ENCODE data around the gene SLC16A2. TPM values are rescaled to one million over a fixed set of nuclear protein-coding genes. Genes with fewer than 3 reads are reported as not detected.

Gene SLC16A2
- total RNA-seq, 1 donor from 2014 or later: 21.3 TPM

DNA sequence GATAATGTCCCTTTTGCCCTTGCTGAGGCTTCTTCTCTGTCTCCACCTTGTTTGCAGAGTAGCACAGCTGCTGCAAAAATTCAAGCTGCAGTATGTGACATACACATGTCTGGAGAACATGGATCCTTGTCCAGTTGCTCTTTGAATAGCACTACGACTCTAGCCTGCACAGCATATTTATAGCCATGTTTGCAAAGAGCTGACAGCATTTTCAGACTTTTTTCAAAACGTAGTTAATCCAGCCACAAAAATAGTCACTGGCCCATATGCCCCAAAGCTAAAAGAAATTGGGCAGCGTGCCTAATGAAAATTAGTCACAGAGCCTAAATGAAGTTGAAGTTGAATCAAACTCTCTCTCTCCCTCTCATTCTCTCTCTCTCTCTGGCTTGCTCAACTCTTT lies 17.5 kb downstream of the SLC16A2 start:
- DNase-seq (ENCODE audit: extremely low spot score, unreplicated experiment): no peak
- no peaks in the 10 kb centered on the region for H3K27me3 Mint-ChIP-seq (ENCODE audit: unreplicated experiment)
- H3K9me3 Mint-ChIP-seq (ENCODE audit: unreplicated experiment): no peaks in the 10 kb centered on the region
- no peaks in the 10 kb centered on the region for H3K36me3 Mint-ChIP-seq (ENCODE audit: unreplicated experiment)
- no peaks in the 10 kb centered on the region for H3K4me1 Mint-ChIP-seq (ENCODE audit: unreplicated experiment)
- no peak overlapping the region for H3K4me3 Mint-ChIP-seq (ENCODE audit: unreplicated experiment)
- H3K27ac Mint-ChIP-seq (ENCODE audit: unreplicated experiment): no peak overlapping the region
- TF ChIP-seq, protein P1, sequence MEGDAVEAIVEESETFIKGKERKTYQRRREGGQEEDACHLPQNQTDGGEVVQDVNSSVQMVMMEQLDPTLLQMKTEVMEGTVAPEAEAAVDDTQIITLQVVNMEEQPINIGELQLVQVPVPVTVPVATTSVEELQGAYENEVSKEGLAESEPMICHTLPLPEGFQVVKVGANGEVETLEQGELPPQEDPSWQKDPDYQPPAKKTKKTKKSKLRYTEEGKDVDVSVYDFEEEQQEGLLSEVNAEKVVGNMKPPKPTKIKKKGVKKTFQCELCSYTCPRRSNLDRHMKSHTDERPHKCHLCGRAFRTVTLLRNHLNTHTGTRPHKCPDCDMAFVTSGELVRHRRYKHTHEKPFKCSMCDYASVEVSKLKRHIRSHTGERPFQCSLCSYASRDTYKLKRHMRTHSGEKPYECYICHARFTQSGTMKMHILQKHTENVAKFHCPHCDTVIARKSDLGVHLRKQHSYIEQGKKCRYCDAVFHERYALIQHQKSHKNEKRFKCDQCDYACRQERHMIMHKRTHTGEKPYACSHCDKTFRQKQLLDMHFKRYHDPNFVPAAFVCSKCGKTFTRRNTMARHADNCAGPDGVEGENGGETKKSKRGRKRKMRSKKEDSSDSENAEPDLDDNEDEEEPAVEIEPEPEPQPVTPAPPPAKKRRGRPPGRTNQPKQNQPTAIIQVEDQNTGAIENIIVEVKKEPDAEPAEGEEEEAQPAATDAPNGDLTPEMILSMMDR (IDR thresholded peaks at IDR 0.05): no peak

DNA sequence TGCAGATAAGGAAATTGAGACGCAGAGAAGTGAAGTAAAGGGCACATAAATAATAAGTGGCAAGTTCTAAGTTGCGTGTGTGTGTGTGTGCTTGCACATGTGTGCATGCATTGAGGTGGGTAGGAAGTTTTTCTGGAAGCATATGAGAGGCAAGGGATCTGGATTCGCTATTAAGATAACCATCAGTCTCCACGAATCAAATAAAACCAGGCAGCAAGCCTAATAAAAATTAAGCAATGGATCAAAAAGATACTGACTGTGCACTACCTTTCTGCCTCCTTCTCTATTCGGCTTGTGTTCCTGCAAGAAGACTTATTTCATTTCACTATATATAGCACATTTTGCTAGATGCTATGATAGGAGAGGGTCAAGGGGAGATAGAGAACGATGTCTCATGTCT lies 23.8 kb downstream of the SLC16A2 start:
- TF ChIP-seq, protein P1 (IDR thresholded peaks at IDR 0.05): no peak
- no peaks in the 10 kb centered on the region for H3K27me3 Mint-ChIP-seq (ENCODE audit: unreplicated experiment)
- H3K27ac Mint-ChIP-seq (ENCODE audit: unreplicated experiment): no peak overlapping the region
- H3K4me3 Mint-ChIP-seq (ENCODE audit: unreplicated experiment): no peak overlapping the region
- no peak for DNase-seq (ENCODE audit: extremely low spot score, unreplicated experiment)
- H3K4me1 Mint-ChIP-seq (ENCODE audit: unreplicated experiment): peaks cover 7% of the 10 kb centered on the region
- H3K9me3 Mint-ChIP-seq (ENCODE audit: unreplicated experiment): no peaks in the 10 kb centered on the region
- H3K36me3 Mint-ChIP-seq (ENCODE audit: unreplicated experiment): no peaks in the 10 kb centered on the region

DNA sequence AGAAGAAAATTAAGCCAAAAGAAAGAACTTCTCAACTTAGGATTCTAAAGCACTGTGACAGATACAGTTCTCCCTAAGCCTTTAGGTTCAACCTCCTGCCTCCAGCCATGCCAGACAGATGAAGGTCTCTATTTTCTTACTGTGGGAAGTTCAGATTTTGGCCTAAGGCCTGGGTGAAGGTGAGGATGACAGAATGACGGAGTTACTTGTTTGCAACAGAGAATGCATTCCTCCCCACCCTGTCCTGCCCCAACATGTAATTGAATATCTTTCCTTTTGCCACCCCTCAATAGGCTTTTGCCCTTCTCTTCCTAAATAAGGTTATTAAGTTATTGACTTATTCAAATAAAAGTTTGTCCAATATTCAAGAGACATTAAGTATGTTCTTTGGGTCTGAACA lies 25.6 kb downstream of the SLC16A2 start:
- Mint-ChIP-seq H3K9me3 (ENCODE audit: unreplicated experiment) (no peaks in the 10 kb centered on the region), H3K36me3 (ENCODE audit: unreplicated experiment) (no peaks in the 10 kb centered on the region), H3K4me3 (ENCODE audit: unreplicated experiment) (no peak overlapping the region), H3K4me1 (ENCODE audit: unreplicated experiment) (peaks cover 19% of the 10 kb centered on the region), H3K27ac (ENCODE audit: unreplicated experiment) (no peak overlapping the region), H3K27me3 (ENCODE audit: unreplicated experiment) (no peaks in the 10 kb centered on the region)
- no peak for DNase-seq (ENCODE audit: extremely low spot score, unreplicated experiment)
- TF ChIP-seq, protein P1 (IDR thresholded peaks at IDR 0.05): no peak

DNA sequence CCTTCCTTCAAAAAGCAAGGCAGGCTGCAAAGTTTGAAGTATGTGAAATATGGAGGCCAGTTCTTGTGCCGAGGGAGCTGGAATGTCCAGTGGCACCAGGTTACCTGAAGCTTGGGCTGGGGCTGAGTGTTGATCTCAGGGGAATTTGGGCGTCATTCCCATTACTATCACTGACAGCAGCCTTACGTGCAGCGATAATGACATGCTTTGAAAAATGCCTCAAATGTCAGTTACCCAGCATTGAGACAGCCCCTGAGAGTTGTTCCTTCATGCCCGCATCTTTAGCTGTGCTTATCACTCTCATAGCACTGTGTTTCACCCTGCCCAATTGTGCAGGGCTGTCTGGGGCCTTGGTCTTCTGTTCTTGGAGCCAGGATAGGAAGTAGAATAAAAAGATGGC lies 27.4 kb downstream of the SLC16A2 start:
- no peak for DNase-seq (ENCODE audit: extremely low spot score, unreplicated experiment)
- TF ChIP-seq, protein P1 (IDR thresholded peaks at IDR 0.05): no peak
- Mint-ChIP-seq H3K4me3 (ENCODE audit: unreplicated experiment) (no peak overlapping the region), H3K4me1 (ENCODE audit: unreplicated experiment) (peaks cover 19% of the 10 kb centered on the region), H3K9me3 (ENCODE audit: unreplicated experiment) (peaks cover 1% of the 10 kb centered on the region), H3K27me3 (ENCODE audit: unreplicated experiment) (no peaks in the 10 kb centered on the region), H3K27ac (ENCODE audit: unreplicated experiment) (no peak overlapping the region), H3K36me3 (ENCODE audit: unreplicated experiment) (no peaks in the 10 kb centered on the region)

DNA sequence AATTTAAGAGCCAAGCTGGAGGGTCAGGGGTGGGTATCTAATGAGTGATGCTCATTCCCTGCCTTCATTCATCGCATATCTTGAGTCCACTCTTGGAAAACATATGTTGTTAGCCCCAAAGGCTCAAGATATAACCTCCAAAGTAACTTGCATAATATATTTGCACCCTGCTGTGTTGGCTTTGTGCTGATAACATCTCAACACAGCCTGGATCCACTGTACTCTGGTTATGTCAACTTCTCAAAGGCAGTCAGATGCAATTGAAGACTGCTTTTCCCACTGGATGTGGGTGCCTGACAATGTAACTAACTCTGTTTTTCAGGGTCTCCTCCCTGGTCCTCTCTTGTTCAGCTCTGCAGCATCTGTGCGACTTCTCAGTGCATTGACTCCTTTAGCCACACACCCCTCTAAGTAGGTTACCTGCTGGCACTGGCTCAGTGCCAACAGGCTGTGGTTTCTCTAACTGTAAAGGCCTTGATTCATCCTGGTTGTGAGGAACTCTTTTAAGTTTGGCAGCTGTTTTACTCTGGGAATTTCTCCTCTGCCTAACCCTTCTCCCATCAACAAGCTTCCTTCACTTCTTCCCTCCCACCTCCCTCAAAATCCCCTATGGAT lies 28.1 kb downstream of the SLC16A2 start:
- peaks cover 18% of the 10 kb centered on the region for H3K4me1 Mint-ChIP-seq (ENCODE audit: unreplicated experiment)

More for the DNA sequence above, 28.1 kb downstream of the SLC16A2 start:
- Mint-ChIP-seq H3K27me3 (ENCODE audit: unreplicated experiment) (no peaks in the 10 kb centered on the region), H3K4me3 (ENCODE audit: unreplicated experiment) (no peak overlapping the region), H3K9me3 (ENCODE audit: unreplicated experiment) (peaks cover 5% of the 10 kb centered on the region), H3K36me3 (ENCODE audit: unreplicated experiment) (no peaks in the 10 kb centered on the region), H3K27ac (ENCODE audit: unreplicated experiment) (no peak overlapping the region)
- DNase-seq (ENCODE audit: extremely low spot score, unreplicated experiment): no peak
- TF ChIP-seq, protein P1 (IDR thresholded peaks at IDR 0.05): no peak
